GM10248 (cell line): ENCODE data around the gene MAP3K2.
A peak's percentile ranks its signal among the peaks of the same experiment; 100 is the strongest.

ENCODE experiments used
- CTCF ChIA-PET: fragments of 300-600 bp; sonication (Branson Sonifier 250); formaldehyde crosslinking; extraction: SDS; loops from one replicate; lab custom pipeline; 2021; ENCODE audit warnings: antibody characterized with exemption; lab: Yijun Ruan, JAX
- POLR2A ChIA-PET: fragments of 350-650 bp; sonication (Branson Sonifier 250); formaldehyde crosslinking; extraction: SDS; loops from one replicate; lab custom pipeline; 2020; ENCODE audit warnings: antibody characterized with exemption; lab: Yijun Ruan, JAX
- DNase-seq: peaks from one replicate; pipeline ENCODE4 v3.0.0; 2012; ENCODE audit errors: extremely low spot score
- TF ChIP-seq, protein P1 (sequence below): IDR thresholded peaks from 2 replicates; pipeline ENCODE4 v1.5.1; 2012; ENCODE audit warnings: mild to moderate bottlenecking, low read depth; ENCODE audit errors: extremely low read depth, missing control alignments, control extremely low read depth

The MAP3K2 gene

GRCh38 chr2:127417406-127417805, 29.6 kb upstream of the MAP3K2 start:
- TF ChIP-seq, protein P1, sequence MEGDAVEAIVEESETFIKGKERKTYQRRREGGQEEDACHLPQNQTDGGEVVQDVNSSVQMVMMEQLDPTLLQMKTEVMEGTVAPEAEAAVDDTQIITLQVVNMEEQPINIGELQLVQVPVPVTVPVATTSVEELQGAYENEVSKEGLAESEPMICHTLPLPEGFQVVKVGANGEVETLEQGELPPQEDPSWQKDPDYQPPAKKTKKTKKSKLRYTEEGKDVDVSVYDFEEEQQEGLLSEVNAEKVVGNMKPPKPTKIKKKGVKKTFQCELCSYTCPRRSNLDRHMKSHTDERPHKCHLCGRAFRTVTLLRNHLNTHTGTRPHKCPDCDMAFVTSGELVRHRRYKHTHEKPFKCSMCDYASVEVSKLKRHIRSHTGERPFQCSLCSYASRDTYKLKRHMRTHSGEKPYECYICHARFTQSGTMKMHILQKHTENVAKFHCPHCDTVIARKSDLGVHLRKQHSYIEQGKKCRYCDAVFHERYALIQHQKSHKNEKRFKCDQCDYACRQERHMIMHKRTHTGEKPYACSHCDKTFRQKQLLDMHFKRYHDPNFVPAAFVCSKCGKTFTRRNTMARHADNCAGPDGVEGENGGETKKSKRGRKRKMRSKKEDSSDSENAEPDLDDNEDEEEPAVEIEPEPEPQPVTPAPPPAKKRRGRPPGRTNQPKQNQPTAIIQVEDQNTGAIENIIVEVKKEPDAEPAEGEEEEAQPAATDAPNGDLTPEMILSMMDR = no peak
- CTCF ChIA-PET = interaction anchor here (1.1 to 2.3 kb wide), 3 partner anchors 38 to 93 kb away, joined by 3 to 8 read pairs (median 3); no protein-coding TSS in a partner anchor
- DNase-seq = no peak
- POLR2A ChIA-PET = no interaction called here

- DNase-seq = no peak
- ChIA-PET POLR2A (interaction anchor here (0.5 kb wide), 1 partner anchor 477 kb away, joined by 3 read pairs; no protein-coding TSS in a partner anchor), CTCF (interaction anchor here (0.9 to 3.3 kb wide), 16 partner anchors 15 to 96 kb away, joined by 3 to 12 read pairs (median 3); no protein-coding TSS in a partner anchor)
- TF ChIP-seq, protein P1 = no peak
Measured at GRCh38 chr2:127416506-127417001, 28.8 kb upstream of the MAP3K2 start.

DNA sequence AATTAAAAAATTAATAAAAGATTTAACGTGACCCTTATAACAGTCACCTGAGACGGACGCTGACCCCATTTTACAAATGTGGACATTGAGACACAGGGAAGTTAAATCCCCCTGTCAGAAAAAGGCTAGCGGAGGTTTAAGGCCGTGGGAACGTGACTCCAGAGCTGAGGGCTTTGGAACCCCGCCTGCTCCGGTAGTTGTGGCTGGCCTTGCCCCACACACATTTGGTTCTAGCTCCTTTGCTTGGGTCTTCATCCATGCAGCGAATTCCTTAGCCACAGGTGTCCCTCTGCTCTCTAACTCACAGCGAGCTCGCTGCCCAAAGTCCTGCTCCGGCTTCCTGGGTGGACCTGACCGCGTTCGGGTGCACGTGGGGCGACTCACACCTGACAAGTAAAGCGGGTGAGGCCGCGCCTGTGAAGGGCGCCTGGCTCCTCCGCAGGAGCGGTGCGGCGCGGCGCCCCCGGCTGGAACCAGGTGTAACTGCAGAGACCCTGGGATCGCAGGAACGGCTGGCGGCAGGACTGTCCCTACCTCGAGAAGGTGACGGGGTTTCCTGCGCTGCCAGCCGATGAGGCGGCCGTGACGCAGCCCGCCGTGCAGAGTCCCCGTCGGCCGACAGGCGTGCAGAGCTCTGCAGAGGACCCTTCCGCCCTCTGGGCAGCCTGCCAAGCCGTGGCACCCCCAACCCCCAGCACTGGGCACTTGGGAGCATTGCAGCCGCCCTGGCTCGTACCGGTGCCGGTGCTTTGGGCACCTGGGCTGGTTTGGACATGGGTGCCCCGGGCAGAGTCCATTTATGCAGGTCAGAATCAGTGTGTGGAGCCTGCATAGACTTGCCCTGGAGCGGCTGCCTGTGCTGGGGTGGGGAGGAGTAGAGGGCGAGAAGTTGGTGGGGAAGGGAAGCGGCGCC, 28.1 kb upstream of the MAP3K2 start:
- ChIA-PET CTCF (interaction anchor here (0.6 to 3.3 kb wide), 25 partner anchors 9 to 122 kb away, joined by 3 to 12 read pairs (median 4); partner anchors contain the start of gene ERCC3), POLR2A (no interaction called here)
- TF ChIP-seq, protein P1 = peak; percentile 70
- DNase-seq = peak; percentile 84

DNA sequence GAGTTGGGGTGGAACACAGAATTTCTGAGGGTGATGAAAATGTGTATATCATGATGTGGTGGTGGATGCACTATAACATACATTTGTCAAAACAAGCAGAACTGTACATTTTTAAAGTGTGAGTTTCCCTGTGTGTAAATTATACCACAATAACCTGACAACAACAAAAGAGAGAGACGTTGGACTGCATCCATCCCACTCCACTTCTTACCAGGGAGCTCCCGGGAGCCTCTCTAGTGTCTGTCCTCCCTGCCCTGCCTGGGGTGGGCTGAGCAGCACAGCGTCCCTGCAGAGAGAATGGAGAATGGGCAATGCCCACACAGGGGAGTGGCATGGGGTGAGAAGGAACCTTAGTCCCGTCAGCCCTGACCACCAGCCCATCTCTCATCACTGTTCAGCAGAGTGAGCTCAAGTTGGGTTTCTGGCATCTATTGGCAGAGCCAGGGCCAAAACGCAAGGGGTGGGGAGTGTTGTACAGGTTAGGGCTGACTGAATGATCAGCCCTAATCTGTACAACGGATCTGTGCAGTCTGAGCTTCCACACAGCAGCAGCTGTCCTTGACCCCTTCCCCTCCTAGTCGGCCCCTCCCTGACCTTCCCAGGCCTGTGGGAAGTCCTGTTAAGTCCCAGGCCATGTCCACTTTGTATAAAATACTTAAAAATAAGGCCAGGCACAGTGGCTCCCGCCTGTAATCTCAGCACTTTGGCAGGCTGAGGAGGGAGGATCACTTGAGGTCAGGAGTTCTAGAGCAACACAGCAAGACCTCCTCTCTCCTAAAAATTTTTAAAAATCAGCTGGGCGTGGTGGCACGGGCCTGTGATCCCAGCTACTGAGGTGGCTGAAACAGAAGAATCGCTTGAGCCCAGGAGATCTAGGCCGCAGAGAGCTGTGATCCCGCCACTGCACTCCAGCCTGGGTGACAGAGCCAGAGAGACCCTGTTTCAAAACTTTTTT, 27.1 kb upstream of the MAP3K2 start:
- TF ChIP-seq, protein P1 = no peak
- POLR2A ChIA-PET = no interaction called here
- CTCF ChIA-PET = interaction anchor here (0.6 to 3.3 kb wide), 20 partner anchors 8 to 121 kb away, joined by 3 to 12 read pairs (median 4); partner anchors contain the start of gene ERCC3
- no peak for DNase-seq

DNA sequence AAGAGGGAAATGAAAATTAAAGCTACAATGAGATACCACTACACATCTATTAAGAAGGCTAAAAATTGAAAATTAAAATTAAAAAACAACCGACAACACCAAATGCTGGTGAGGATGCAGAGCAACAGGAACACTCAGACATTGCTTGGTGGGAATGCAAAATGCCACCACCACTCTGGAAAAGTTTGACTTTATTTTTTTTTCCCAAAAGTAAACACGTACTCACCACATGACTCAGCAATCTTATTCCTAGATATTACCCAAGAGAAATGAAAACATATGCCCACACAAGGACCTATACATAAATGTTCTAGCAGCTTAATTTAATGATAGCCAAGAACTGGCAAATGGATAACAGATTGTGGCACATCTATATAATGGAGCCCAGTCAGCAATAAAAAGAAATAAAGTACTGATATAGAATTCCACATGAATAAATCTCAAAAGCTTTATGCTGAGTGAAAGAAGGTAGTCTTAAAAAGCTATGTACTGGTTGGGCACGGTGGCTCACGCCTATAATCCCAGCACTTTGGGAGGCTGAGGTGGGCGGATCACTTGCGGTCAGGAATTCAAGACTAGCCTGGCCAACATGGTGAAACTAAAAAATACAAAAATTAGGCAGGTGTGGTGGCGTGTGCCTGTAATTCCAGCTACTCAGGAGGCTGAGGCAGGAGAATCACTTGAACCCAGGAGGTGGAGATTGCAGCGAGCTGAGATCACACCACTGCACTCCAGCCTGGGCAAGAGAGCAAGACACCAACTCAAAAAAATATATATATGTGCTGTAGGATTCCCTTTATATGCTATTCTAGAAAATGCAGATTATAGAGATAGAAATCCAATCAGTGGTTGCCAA, 26.2 kb upstream of the MAP3K2 start:
- ChIA-PET POLR2A (interaction anchor here (0.6 kb wide), 1 partner anchor 27 kb away, joined by 3 read pairs; no protein-coding TSS in a partner anchor), CTCF (interaction anchor here (0.7 to 3.3 kb wide), 7 partner anchors 11 to 120 kb away, joined by 3 to 12 read pairs (median 5); partner anchors contain the start of gene ERCC3)
- no peak for DNase-seq
- TF ChIP-seq, protein P1 = no peak
